Fibroblast of the aortic adventitia (primary cell): ENCODE results near the gene SEC61A2. TPM values are rescaled to one million over a fixed set of nuclear protein-coding genes. Genes with fewer than 3 reads are reported as not detected.
A peak's percentile ranks its signal among the peaks of the same experiment; 100 is the strongest.

Experiments used
- DNase-seq: peaks from one replicate; pipeline ENCODE4 v3.0.0-alpha.2; 2010; ENCODE audit warnings: low read depth
- H3K4me3 ChIP-seq: 2 replicates; pipeline ENCODE4 v1.5.1; 2011; ENCODE audit warnings: low read depth, mild to moderate bottlenecking, control low read depth, low read length, moderate library complexity
- total RNA-seq: library from RNA; depleted of rRNA; stranded (reverse); fragments of >200 nt; gene quantifications from 2 replicates; pipeline ENCODE4 v1.2.3, GENCODE V29; 2012; ENCODE audit warnings: low replicate concordance
- TF ChIP-seq, protein P1 (sequence below): IDR thresholded peaks from 2 replicates; pipeline ENCODE4 v1.5.1; 2011; ENCODE audit warnings: mild to moderate bottlenecking, low read length, control low read depth, inconsistent platforms; ENCODE audit not compliant: insufficient read depth

The SEC61A2 gene
- total RNA-seq, 1 donor = 8.9 TPM

GRCh38 chr10:12130237-12130872, 878 bp downstream of the SEC61A2 start:
- TF ChIP-seq, protein P1, sequence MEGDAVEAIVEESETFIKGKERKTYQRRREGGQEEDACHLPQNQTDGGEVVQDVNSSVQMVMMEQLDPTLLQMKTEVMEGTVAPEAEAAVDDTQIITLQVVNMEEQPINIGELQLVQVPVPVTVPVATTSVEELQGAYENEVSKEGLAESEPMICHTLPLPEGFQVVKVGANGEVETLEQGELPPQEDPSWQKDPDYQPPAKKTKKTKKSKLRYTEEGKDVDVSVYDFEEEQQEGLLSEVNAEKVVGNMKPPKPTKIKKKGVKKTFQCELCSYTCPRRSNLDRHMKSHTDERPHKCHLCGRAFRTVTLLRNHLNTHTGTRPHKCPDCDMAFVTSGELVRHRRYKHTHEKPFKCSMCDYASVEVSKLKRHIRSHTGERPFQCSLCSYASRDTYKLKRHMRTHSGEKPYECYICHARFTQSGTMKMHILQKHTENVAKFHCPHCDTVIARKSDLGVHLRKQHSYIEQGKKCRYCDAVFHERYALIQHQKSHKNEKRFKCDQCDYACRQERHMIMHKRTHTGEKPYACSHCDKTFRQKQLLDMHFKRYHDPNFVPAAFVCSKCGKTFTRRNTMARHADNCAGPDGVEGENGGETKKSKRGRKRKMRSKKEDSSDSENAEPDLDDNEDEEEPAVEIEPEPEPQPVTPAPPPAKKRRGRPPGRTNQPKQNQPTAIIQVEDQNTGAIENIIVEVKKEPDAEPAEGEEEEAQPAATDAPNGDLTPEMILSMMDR = peak; percentile 74
- DNase-seq = peak; percentile 71
- H3K4me3 ChIP-seq = peak overlapping the region; percentile 91

DNA sequence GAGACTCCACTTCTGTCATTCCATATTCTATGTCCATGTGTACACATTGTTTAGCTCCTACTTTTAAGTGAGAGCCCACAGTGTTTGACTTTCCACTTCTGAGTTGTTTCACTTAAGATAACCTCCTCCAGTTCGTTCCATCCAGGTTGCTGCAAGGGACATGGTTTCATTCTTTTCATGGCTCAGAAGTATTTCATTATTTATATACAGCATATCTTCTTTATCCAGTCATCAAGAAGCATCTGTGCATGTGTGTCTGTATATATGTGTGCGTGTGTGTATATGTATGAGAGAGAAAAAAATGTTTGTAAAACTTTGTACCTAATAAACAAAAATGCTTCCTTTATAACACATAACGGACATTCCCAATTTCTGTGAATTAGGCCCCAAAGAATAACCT, 6.2 kb downstream of the SEC61A2 start:
- H3K4me3 ChIP-seq = no peak overlapping the region
- TF ChIP-seq, protein P1 = no peak
- no peak for DNase-seq

DNA sequence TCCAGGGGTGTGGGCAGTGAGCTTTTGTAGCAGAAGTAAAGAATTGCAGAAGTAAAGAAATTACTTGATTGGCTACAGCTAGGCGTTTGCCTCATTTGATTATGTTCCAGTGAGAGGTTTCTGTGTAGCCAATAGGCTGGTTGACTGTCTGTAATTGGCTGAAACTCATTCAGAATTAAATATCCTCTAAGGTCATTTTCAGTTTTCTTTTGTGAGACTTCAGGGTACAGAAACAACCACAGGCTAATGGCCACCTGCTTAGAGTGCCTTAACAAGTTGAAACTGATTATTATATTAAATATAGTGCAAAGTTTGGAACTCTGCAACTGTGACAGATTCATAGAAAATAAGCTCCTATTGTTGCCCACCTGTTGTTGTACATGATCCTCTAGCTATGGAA, 10.6 kb downstream of the SEC61A2 start:
- no peak for DNase-seq
- TF ChIP-seq, protein P1 = no peak
- H3K4me3 ChIP-seq = no peak overlapping the region

DNA sequence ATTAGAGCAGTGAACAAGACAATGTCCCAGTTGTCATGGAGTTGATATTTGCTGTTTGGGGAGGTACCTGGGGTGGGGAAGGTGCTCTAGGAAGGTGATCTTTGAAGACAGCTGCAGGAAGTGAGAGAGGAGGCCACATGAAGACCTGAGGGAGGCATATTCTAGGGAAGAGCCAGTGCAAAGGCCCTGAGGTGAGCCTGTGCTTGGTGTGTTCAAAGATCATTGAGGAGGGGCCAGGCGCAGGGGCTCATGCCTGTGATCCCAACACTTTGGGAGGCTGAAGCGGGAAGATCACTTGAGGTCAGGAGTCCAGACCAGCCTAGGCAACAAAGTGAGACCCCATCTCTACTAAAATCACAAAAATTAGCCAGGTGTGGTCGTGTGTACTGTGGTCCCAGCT, 15.1 kb downstream of the SEC61A2 start:
- DNase-seq = no peak
- TF ChIP-seq, protein P1 = no peak
- no peak overlapping the region for H3K4me3 ChIP-seq

- TF ChIP-seq, protein P1 = no peak
- no peak overlapping the region for H3K4me3 ChIP-seq
- no peak for DNase-seq
These were observed 20.7 kb downstream of the SEC61A2 start for GRCh38 chr10:12150163-12150562.

DNA sequence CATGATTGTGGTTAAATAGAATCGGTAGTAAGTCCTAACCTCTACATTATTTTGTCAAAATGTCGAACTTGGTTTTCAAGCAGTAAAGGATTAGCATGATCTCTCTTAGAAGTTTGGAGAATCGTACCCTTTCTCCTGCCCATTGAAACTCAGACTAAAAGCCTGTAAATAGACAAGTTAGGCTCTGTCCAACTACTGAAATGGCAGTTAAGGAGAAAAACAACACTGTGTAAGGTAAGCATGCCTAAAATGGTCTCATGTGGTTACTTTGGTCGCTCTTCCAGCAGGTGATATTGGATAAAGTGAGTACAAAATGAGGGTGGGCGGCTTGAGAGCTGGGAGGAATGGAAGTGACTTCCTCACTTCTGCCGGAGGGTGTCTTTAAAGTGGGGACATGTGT, 25.0 kb downstream of the SEC61A2 start:
- H3K4me3 ChIP-seq = no peak overlapping the region

More for the DNA sequence above, 25.0 kb downstream of the SEC61A2 start:
- TF ChIP-seq, protein P1 = no peak
- no peak for DNase-seq
